Prostate gland (tissue), 2 donors: Measurements from ENCODE around the gene GET3.

Source experiments
- POLR2A ChIP-seq: fragments of 450-650 bp; IDR thresholded peaks from one replicate; pipeline ENCODE4 v1.6.1; 2016; ENCODE audit warnings: antibody characterized with exemption, mild to moderate bottlenecking
- POLR2AphosphoS5 ChIP-seq: sonication (generic); formaldehyde crosslinking; IDR thresholded peaks from one replicate; pipeline ENCODE4 v1.6.1; 2017; ENCODE audit warnings: antibody characterized with exemption
- TF ChIP-seq, protein P1 (sequence below), 4 experiments: fragments of 200-600 bp in 2 of 4; fragments of 450-650 bp in 2 of 4; sonication (generic) in 2 of 4; IDR thresholded peaks; 1 replicate in 3 of 4; 2 replicates in 1 of 4; pipeline ENCODE4 v1.5.1; 2016 to 2019; ENCODE audit warnings: antibody characterized with exemption in 4 of 4, mild to moderate bottlenecking in 2 of 4, moderate library complexity in 2 of 4

DNA sequence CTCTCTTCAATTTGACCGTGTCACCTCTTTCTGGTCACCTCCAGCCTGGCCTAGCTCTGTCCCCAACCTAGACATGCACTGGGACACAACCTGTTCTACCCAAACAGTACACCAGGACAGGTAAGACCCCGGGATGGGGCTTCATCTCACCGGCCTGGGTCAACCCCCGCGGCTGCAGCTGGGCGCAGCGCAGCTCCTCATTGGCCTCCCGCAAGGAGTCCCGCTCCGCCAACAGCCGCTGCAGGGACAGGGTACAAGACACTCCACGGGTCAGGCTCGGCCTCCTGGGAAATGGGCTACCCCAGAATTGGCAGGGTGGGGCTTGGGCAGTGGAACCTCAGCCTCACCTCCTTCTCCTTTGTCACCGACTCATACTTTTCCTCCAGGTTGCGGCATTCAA lies 30.4 kb downstream of the GET3 start:
- TF ChIP-seq, protein P1, sequence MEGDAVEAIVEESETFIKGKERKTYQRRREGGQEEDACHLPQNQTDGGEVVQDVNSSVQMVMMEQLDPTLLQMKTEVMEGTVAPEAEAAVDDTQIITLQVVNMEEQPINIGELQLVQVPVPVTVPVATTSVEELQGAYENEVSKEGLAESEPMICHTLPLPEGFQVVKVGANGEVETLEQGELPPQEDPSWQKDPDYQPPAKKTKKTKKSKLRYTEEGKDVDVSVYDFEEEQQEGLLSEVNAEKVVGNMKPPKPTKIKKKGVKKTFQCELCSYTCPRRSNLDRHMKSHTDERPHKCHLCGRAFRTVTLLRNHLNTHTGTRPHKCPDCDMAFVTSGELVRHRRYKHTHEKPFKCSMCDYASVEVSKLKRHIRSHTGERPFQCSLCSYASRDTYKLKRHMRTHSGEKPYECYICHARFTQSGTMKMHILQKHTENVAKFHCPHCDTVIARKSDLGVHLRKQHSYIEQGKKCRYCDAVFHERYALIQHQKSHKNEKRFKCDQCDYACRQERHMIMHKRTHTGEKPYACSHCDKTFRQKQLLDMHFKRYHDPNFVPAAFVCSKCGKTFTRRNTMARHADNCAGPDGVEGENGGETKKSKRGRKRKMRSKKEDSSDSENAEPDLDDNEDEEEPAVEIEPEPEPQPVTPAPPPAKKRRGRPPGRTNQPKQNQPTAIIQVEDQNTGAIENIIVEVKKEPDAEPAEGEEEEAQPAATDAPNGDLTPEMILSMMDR (IDR thresholded peaks at IDR 0.05), result no peak
- TF ChIP-seq POLR2A (no peak), POLR2AphosphoS5 (no peak)
